WTC11 (cell line): Measurements from ENCODE around the gene DEFB113. TPM values are rescaled to one million over a fixed set of nuclear protein-coding genes. Genes with fewer than 3 reads are reported as not detected.

Source experiments
- ATAC-seq: fragments of 200-7000 bp; cut with Tn5 transposase; 2 replicates; pipeline ENCODE4 v1.10.0; 2021; ENCODE audit warnings: mild to moderate bottlenecking, moderate library complexity
- CTCF ChIA-PET: fragments of 300-600 bp; sonication (Branson Sonifier 250); formaldehyde crosslinking; loops from one replicate; lab custom pipeline; 2021; ENCODE audit warnings: antibody characterized with exemption; lab: Charles Lee
- POLR2A ChIA-PET: fragments of 350-600 bp; sonication (Branson Sonifier 250); formaldehyde crosslinking; loops from one replicate; lab custom pipeline; 2021; ENCODE audit warnings: antibody characterized with exemption; lab: Charles Lee
- DNase-seq: peaks from one replicate; pipeline ENCODE4 v3.0.0; 2021; ENCODE audit warnings: low spot score
- H3K27ac Mint-ChIP-seq: 2 replicates; pipeline ENCODE4 v1.8.0; 2021; ENCODE audit warnings: mixed read lengths
- H3K27me3 Mint-ChIP-seq: 2 replicates; pipeline ENCODE4 v1.8.0; 2021; ENCODE audit warnings: low read depth, mild to moderate bottlenecking, moderate library complexity, mixed read lengths
- H3K36me3 Mint-ChIP-seq: 2 replicates; pipeline ENCODE4 v1.8.0; 2021; ENCODE audit warnings: mixed read lengths
- H3K4me1 Mint-ChIP-seq: 2 replicates; pipeline ENCODE4 v1.8.0; 2022; ENCODE audit warnings: mixed read lengths
- H3K4me3 Mint-ChIP-seq: 2 replicates; pipeline ENCODE4 v1.8.0; 2021; ENCODE audit warnings: mild to moderate bottlenecking, moderate library complexity, mixed read lengths
- H3K9me3 Mint-ChIP-seq: 2 replicates; pipeline ENCODE4 v1.8.0; 2021; ENCODE audit warnings: mixed read lengths
- ATF1 ChIP-seq: sonication (generic); formaldehyde crosslinking; IDR thresholded peaks from 2 replicates; pipeline ENCODE4 v1.8.1; 2023; ENCODE audit warnings: mild to moderate bottlenecking, moderate library complexity, missing genetic modification reagents
- GABPB1 ChIP-seq: sonication (generic); formaldehyde crosslinking; IDR thresholded peaks from 2 replicates; pipeline ENCODE4 v1.8.1; 2023; ENCODE audit warnings: mild to moderate bottlenecking, missing genetic modification reagents
- GTF2I ChIP-seq: fragments of 250-450 bp; sonication (Bioruptor Pico); conservative IDR thresholded peaks from 2 replicates; pipeline ENCODE4 v1.4.0; 2021; ENCODE audit warnings: mild to moderate bottlenecking
- JUN ChIP-seq: sonication (generic); formaldehyde crosslinking; IDR thresholded peaks from 2 replicates; pipeline ENCODE4 v1.8.0; 2023; ENCODE audit warnings: mild to moderate bottlenecking, missing genetic modification reagents
- MYBL2 ChIP-seq: sonication (generic); formaldehyde crosslinking; IDR thresholded peaks from 2 replicates; pipeline ENCODE4 v1.8.1; 2023; ENCODE audit warnings: mild to moderate bottlenecking, moderate library complexity, missing genetic modification reagents
- PRRX2 ChIP-seq: fragments of 250-450 bp; sonication (Bioruptor Pico); IDR thresholded peaks from 2 replicates; pipeline ENCODE4 v1.8.0; 2021; ENCODE audit warnings: mild to moderate bottlenecking
- SOX15 ChIP-seq: fragments of 250-450 bp; sonication (Bioruptor Pico); IDR thresholded peaks from 2 replicates; pipeline ENCODE4 v1.9.0; 2021; ENCODE audit warnings: mild to moderate bottlenecking
- SP1 ChIP-seq: sonication (generic); formaldehyde crosslinking; conservative IDR thresholded peaks from 2 replicates; pipeline ENCODE4 v1.8.1; 2022; ENCODE audit warnings: missing genetic modification reagents
- TCF7 ChIP-seq: sonication (generic); formaldehyde crosslinking; IDR thresholded peaks from 2 replicates; pipeline ENCODE4 v1.8.0; 2022; ENCODE audit warnings: mild to moderate bottlenecking, low read depth, missing genetic modification reagents, moderate library complexity
- TP53 ChIP-seq: sonication (generic); formaldehyde crosslinking; IDR thresholded peaks from 2 replicates; pipeline ENCODE4 v1.8.1; 2023; ENCODE audit warnings: mild to moderate bottlenecking, missing genetic modification reagents
- ZNF121 ChIP-seq: sonication (generic); formaldehyde crosslinking; IDR thresholded peaks from 2 replicates; pipeline ENCODE4 v1.8.0; 2023; ENCODE audit warnings: missing genetic modification reagents
- ZNF263 ChIP-seq: sonication (generic); formaldehyde crosslinking; IDR thresholded peaks from 2 replicates; pipeline ENCODE4 v1.8.1; 2022; ENCODE audit warnings: low read depth, mild to moderate bottlenecking, moderate library complexity, missing genetic modification reagents
- ZNF317 ChIP-seq: sonication (generic); formaldehyde crosslinking; IDR thresholded peaks from 2 replicates; pipeline ENCODE4 v1.8.1; 2023; ENCODE audit warnings: low read depth, mild to moderate bottlenecking, moderate library complexity, missing genetic modification reagents, borderline replicate concordance
- total RNA-seq: library from RNA; stranded (reverse); gene quantifications from 3 replicates; pipeline ENCODE4 v1.2.3, GENCODE V29; 2021
- TF ChIP-seq, protein P1 (sequence below): sonication (generic); formaldehyde crosslinking; IDR thresholded peaks from 2 replicates; pipeline ENCODE4 v1.8.1; 2022; ENCODE audit warnings: mild to moderate bottlenecking, moderate library complexity, missing genetic modification reagents
- TF ChIP-seq, protein P2 (sequence below): sonication (generic); formaldehyde crosslinking; IDR thresholded peaks from 2 replicates; pipeline ENCODE4 v1.8.0; 2022; ENCODE audit warnings: mild to moderate bottlenecking, missing genetic modification reagents
- TF ChIP-seq, protein P3 (sequence below): sonication (generic); formaldehyde crosslinking; IDR thresholded peaks from 2 replicates; pipeline ENCODE4 v1.8.0; 2022; ENCODE audit warnings: mild to moderate bottlenecking, missing genetic modification reagents
- TF ChIP-seq, protein P4 (sequence below): sonication (generic); formaldehyde crosslinking; IDR thresholded peaks from 2 replicates; pipeline ENCODE4 v1.8.0; 2022; ENCODE audit warnings: mild to moderate bottlenecking, missing genetic modification reagents
- TF ChIP-seq, protein P5 (sequence below): sonication (generic); formaldehyde crosslinking; IDR thresholded peaks from 2 replicates; pipeline ENCODE4 v1.8.1; 2023; ENCODE audit warnings: mild to moderate bottlenecking, missing genetic modification reagents, borderline replicate concordance
- TF ChIP-seq, protein P6 (sequence below): fragments of 250-450 bp; sonication (Bioruptor Pico); conservative IDR thresholded peaks from 2 replicates; pipeline ENCODE4 v1.9.0; 2021; ENCODE audit warnings: mild to moderate bottlenecking
- TF ChIP-seq, protein P7 (sequence below): sonication (generic); formaldehyde crosslinking; IDR thresholded peaks from 2 replicates; pipeline ENCODE4 v1.8.1; 2022; ENCODE audit warnings: mild to moderate bottlenecking, missing genetic modification reagents, moderate library complexity, borderline replicate concordance

DEFB113 gene
- total RNA-seq, 1 experiment from 2014 or later = not detected

DNA sequence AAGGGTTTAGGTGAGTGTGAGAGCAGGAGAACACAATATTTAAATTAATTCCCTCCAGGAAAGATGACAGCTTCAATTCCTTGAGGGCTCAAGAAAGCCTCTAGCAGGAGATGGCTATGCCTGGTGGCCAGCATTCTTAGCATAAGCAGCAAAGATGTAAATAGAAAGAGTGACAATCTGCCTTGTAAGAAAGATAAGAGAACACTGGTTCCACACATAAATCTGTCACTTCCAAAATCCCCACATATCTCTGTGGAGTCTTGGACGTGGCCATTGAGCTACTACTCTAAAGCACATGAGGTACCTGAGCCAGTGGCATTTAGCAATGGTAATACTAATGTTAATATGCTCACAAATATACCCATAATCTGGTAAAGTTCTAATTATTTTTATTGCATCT lies 34.7 kb downstream of the DEFB113 start:
- Mint-ChIP-seq H3K4me3 (no peak overlapping the region), H3K27me3 (no peaks in the 10 kb centered on the region), H3K4me1 (no peaks in the 10 kb centered on the region), H3K9me3 (no peaks in the 10 kb centered on the region), H3K36me3 (no peaks in the 10 kb centered on the region), H3K27ac (no peak overlapping the region)
- POLR2A ChIA-PET = interaction anchor here (0.5 kb wide), 1 partner anchor 15 kb away, joined by 3 read pairs; no protein-coding TSS in a partner anchor
- TF ChIP-seq, protein P1, sequence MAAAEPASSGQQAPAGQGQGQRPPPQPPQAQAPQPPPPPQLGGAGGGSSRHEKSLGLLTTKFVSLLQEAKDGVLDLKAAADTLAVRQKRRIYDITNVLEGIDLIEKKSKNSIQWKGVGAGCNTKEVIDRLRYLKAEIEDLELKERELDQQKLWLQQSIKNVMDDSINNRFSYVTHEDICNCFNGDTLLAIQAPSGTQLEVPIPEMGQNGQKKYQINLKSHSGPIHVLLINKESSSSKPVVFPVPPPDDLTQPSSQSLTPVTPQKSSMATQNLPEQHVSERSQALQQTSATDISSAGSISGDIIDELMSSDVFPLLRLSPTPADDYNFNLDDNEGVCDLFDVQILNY (CRISPR knock-in tag) = no peak
- TF ChIP-seq TP53 (CRISPR knock-in tag) (no peak), PRRX2 (CRISPR knock-in tag) (no peak), TCF7 (CRISPR knock-in tag) (no peak), JUN (CRISPR knock-in tag) (no peak), ZNF317 (CRISPR knock-in tag) (no peak), SOX15 (CRISPR knock-in tag) (no peak), GTF2I (CRISPR knock-in tag) (no peak), MYBL2 (CRISPR knock-in tag) (no peak)
- TF ChIP-seq, protein P2, sequence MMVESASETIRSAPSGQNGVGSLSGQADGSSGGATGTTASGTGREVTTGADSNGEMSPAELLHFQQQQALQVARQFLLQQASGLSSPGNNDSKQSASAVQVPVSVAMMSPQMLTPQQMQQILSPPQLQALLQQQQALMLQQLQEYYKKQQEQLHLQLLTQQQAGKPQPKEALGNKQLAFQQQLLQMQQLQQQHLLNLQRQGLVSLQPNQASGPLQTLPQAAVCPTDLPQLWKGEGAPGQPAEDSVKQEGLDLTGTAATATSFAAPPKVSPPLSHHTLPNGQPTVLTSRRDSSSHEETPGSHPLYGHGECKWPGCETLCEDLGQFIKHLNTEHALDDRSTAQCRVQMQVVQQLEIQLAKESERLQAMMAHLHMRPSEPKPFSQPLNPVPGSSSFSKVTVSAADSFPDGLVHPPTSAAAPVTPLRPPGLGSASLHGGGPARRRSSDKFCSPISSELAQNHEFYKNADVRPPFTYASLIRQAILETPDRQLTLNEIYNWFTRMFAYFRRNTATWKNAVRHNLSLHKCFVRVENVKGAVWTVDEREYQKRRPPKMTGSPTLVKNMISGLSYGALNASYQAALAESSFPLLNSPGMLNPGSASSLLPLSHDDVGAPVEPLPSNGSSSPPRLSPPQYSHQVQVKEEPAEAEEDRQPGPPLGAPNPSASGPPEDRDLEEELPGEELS (CRISPR knock-in tag) = no peak
- TF ChIP-seq, protein P3, sequence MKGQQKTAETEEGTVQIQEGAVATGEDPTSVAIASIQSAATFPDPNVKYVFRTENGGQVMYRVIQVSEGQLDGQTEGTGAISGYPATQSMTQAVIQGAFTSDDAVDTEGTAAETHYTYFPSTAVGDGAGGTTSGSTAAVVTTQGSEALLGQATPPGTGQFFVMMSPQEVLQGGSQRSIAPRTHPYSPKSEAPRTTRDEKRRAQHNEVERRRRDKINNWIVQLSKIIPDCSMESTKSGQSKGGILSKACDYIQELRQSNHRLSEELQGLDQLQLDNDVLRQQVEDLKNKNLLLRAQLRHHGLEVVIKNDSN (CRISPR knock-in tag) = no peak
- TF ChIP-seq, protein P4, sequence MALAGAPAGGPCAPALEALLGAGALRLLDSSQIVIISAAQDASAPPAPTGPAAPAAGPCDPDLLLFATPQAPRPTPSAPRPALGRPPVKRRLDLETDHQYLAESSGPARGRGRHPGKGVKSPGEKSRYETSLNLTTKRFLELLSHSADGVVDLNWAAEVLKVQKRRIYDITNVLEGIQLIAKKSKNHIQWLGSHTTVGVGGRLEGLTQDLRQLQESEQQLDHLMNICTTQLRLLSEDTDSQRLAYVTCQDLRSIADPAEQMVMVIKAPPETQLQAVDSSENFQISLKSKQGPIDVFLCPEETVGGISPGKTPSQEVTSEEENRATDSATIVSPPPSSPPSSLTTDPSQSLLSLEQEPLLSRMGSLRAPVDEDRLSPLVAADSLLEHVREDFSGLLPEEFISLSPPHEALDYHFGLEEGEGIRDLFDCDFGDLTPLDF (CRISPR knock-in tag) = no peak
- DNase-seq (no peak), ATAC-seq (no peak)
- CTCF ChIA-PET = no interaction called here

DNA sequence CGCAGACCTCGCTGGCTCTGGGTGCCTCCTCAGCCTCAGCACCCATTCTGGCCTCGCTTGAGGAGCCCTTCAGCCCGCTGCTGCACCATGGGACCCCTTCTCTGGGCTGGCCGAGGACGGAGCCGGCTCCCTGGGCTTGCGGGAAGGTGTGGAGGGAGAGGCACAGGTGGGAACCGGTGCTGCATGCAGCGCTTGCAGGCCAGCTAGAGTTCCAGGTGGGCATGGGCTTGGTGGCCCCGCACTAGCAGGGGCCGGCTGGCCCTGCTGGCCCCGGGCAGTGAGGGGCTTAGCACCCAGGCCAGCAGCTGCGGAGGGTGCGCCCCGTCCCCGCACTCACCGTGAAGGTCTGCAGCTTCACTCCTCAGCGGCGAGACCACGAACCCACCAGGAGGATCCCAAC lies 35.9 kb downstream of the DEFB113 start:
- Mint-ChIP-seq H3K4me1 (peaks cover 5% of the 10 kb centered on the region), H3K27me3 (no peaks in the 10 kb centered on the region), H3K4me3 (no peak overlapping the region), H3K27ac (no peak overlapping the region), H3K36me3 (no peaks in the 10 kb centered on the region), H3K9me3 (no peaks in the 10 kb centered on the region)
- DNase-seq (no peak), ATAC-seq (no peak; the same call in 1 of the 2 replicates)
- TF ChIP-seq ZNF121 (CRISPR knock-in tag) (peak; percentile 26; the same call in 1 of the 2 replicates), GABPB1 (CRISPR knock-in tag) (no peak)
- ChIA-PET POLR2A (no interaction called here), CTCF (no interaction called here)

DNA sequence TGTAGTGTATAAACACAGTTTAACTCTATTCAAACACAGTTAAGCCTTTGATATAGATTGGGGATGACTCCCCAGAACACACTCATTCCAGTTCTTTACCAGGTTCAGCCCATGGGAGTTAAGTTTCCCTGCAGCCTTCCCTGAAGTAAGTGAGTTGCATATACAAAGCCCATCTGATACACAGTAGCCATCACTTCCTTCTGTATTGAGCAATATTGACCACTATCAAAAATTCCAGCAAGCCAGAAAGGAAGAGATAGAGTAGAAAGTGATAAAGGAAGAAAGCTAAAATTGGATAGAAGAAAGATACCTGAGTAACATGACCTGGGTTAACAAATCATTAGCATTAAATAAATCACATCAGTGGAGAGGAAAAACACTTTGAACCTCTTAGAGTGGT lies 40.1 kb downstream of the DEFB113 start:
- POLR2A ChIA-PET = no interaction called here
- H3K27me3 Mint-ChIP-seq = no peaks in the 10 kb centered on the region; the same call in 1 of the 2 replicates
- H3K27ac Mint-ChIP-seq = no peak overlapping the region
- ATAC-seq (no peak), DNase-seq (no peak)
- no peaks in the 10 kb centered on the region for H3K36me3 Mint-ChIP-seq
- peaks cover 12% of the 10 kb centered on the region for H3K4me1 Mint-ChIP-seq
- H3K4me3 Mint-ChIP-seq = no peak overlapping the region
- no peaks in the 10 kb centered on the region for H3K9me3 Mint-ChIP-seq
- CTCF ChIA-PET = no interaction called here
- TF ChIP-seq, protein P5, sequence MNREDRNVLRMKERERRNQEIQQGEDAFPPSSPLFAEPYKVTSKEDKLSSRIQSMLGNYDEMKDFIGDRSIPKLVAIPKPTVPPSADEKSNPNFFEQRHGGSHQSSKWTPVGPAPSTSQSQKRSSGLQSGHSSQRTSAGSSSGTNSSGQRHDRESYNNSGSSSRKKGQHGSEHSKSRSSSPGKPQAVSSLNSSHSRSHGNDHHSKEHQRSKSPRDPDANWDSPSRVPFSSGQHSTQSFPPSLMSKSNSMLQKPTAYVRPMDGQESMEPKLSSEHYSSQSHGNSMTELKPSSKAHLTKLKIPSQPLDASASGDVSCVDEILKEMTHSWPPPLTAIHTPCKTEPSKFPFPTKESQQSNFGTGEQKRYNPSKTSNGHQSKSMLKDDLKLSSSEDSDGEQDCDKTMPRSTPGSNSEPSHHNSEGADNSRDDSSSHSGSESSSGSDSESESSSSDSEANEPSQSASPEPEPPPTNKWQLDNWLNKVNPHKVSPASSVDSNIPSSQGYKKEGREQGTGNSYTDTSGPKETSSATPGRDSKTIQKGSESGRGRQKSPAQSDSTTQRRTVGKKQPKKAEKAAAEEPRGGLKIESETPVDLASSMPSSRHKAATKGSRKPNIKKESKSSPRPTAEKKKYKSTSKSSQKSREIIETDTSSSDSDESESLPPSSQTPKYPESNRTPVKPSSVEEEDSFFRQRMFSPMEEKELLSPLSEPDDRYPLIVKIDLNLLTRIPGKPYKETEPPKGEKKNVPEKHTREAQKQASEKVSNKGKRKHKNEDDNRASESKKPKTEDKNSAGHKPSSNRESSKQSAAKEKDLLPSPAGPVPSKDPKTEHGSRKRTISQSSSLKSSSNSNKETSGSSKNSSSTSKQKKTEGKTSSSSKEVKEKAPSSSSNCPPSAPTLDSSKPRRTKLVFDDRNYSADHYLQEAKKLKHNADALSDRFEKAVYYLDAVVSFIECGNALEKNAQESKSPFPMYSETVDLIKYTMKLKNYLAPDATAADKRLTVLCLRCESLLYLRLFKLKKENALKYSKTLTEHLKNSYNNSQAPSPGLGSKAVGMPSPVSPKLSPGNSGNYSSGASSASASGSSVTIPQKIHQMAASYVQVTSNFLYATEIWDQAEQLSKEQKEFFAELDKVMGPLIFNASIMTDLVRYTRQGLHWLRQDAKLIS (CRISPR knock-in tag) = no peak
- TF ChIP-seq MYBL2 (CRISPR knock-in tag) (no peak), ZNF263 (no peak), ATF1 (CRISPR knock-in tag) (no peak), SP1 (no peak)
- TF ChIP-seq, protein P6, sequence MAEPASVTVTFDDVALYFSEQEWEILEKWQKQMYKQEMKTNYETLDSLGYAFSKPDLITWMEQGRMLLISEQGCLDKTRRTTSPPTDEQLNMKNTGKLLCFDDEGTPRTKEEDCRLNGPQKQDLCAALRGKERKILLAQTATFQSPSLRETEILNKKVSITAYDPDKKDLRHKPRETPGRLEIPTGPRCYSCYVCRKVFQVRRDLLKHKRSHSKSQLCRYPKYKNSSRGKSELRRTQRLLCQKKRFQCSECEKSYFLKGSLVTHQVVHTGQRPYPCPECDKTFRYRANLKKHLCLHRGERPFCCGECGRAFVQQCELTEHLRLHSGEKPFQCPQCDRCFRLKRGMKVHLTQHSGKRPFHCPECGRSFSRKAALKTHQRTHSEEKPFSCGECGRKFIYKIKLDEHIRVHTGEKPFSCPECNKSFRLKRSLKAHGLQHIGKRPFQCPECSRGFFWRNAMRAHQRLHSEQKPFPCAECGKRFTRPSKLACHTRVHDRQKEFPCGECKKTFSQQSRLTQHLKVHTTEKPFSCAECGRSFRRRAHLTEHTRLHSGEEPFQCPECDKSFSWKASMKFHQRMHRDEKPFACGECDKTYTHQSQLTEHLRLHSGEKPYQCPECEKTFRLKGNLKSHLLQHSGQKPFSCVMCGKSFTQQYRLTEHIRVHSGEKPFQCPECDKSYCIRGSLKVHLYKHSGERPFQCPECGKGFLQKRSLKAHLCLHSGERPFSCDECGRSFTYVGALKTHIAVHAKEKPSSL (CRISPR knock-in tag) = no peak
- TF ChIP-seq, protein P7, sequence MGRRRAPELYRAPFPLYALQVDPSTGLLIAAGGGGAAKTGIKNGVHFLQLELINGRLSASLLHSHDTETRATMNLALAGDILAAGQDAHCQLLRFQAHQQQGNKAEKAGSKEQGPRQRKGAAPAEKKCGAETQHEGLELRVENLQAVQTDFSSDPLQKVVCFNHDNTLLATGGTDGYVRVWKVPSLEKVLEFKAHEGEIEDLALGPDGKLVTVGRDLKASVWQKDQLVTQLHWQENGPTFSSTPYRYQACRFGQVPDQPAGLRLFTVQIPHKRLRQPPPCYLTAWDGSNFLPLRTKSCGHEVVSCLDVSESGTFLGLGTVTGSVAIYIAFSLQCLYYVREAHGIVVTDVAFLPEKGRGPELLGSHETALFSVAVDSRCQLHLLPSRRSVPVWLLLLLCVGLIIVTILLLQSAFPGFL = no peak
